T-helper 2 cell treated with Interferon-gamma antibody and Interleukin-4, amounts not matched to agents 5 μg/mL and 100 μg/mL, for 36 hours (primary cell): ENCODE results near the gene IL17B.

Experiments used
- DNase-seq: peaks from one replicate; pipeline ENCODE4 v3.0.0; 2021; ENCODE audit warnings: low spot score
- H3K27ac Mint-ChIP-seq: one replicate; pipeline ENCODE4 v1.8.0; 2021; ENCODE audit warnings: mild to moderate bottlenecking, mixed read lengths
- H3K27me3 Mint-ChIP-seq: one replicate; pipeline ENCODE4 v1.8.0; 2021; ENCODE audit warnings: low read depth, mixed read lengths
- H3K36me3 Mint-ChIP-seq: one replicate; pipeline ENCODE4 v1.8.0; 2021; ENCODE audit warnings: low read depth, mixed read lengths
- H3K4me1 Mint-ChIP-seq: one replicate; pipeline ENCODE4 v1.8.0; 2021; ENCODE audit warnings: low read depth, mixed read lengths
- H3K4me3 Mint-ChIP-seq: one replicate; pipeline ENCODE4 v1.8.0; 2022; ENCODE audit warnings: mild to moderate bottlenecking, moderate library complexity, mixed read lengths
- H3K9me3 Mint-ChIP-seq: one replicate; pipeline ENCODE4 v1.8.0; 2021; ENCODE audit warnings: mixed read lengths

The IL17B gene

GRCh38 chr5:149370878-149371277 lies 8.2 kb downstream of the IL17B start:
- Mint-ChIP-seq H3K27ac (no peak overlapping the region), H3K27me3 (no peaks in the 10 kb centered on the region), H3K9me3 (no peaks in the 10 kb centered on the region), H3K4me3 (no peak overlapping the region), H3K4me1 (peaks cover 6% of the 10 kb centered on the region), H3K36me3 (peaks cover 10% of the 10 kb centered on the region)
- DNase-seq, result no peak

- Mint-ChIP-seq H3K9me3 (no peaks in the 10 kb centered on the region), H3K4me3 (no peak overlapping the region), H3K36me3 (peaks cover 14% of the 10 kb centered on the region), H3K4me1 (peaks cover 6% of the 10 kb centered on the region), H3K27ac (peak overlapping the region; percentile 23), H3K27me3 (no peaks in the 10 kb centered on the region)
- no peak for DNase-seq
These were observed 11.0 kb downstream of the IL17B start for GRCh38 chr5:149367972-149368645.

- H3K4me1 Mint-ChIP-seq, result peaks cover 6% of the 10 kb centered on the region
- no peaks in the 10 kb centered on the region for H3K27me3 Mint-ChIP-seq
- H3K36me3 Mint-ChIP-seq, result peaks cover 14% of the 10 kb centered on the region
- H3K4me3 Mint-ChIP-seq, result no peak overlapping the region
- no peaks in the 10 kb centered on the region for H3K9me3 Mint-ChIP-seq
- peak; percentile 23 for DNase-seq
- H3K27ac Mint-ChIP-seq, result peak overlapping the region; percentile 16
These were observed 11.7 kb downstream of the IL17B start for GRCh38 chr5:149367249-149367971.

- Mint-ChIP-seq H3K4me3 (no peak overlapping the region), H3K27ac (no peak overlapping the region)
These were observed 12.8 kb downstream of the IL17B start for GRCh38 chr5:149366169-149366729.

DNA sequence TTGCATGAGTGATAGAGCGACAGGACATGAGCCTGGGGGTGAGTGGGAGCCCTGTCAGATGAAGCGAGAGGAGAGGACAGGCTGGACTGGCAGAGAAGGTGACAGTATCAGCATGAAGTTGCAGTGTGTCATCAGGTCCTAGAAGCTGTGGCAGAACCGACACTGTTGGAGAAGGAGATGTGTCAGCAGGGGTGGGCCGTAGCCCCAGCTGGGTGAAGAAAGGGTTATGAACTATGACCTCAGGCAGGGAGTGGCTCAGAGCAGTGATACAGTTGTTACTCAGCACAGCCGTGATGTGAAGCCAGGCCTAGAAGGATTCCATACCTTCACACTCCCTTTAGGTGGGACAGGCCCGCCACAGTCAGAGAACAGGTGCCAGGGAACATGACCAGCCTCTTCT lies 13.7 kb downstream of the IL17B start:
- Mint-ChIP-seq H3K27me3 (no peaks in the 10 kb centered on the region), H3K27ac (no peak overlapping the region), H3K4me1 (peaks cover 12% of the 10 kb centered on the region), H3K4me3 (no peak overlapping the region), H3K9me3 (no peaks in the 10 kb centered on the region), H3K36me3 (peaks cover 18% of the 10 kb centered on the region)
- DNase-seq, result no peak

More at GRCh38 chr5:149366169-149366729, 12.8 kb downstream of the IL17B start:
- H3K27me3 Mint-ChIP-seq, result no peaks in the 10 kb centered on the region
- no peaks in the 10 kb centered on the region for H3K9me3 Mint-ChIP-seq
- DNase-seq, result no peak
- peaks cover 6% of the 10 kb centered on the region for H3K4me1 Mint-ChIP-seq
- peaks cover 14% of the 10 kb centered on the region for H3K36me3 Mint-ChIP-seq

DNA sequence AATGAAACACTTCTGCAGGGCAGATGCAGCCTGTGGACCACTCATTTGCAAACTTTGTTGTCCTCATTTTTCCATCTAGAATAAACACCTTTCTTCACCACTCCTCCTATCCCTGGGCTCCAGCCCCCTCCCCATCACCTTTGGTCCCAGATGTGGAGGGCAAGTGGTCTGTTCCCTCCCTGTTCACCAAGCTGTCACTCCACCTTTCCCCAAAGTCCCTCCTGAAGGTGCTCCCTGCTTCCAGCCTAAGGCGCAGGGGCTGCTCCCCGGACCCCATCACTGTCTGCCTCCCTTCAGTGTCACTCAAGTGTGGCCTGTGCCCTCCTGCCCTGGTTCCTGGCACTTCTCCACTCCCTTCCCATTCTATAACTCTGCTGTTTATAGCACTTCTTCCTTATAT lies 14.4 kb downstream of the IL17B start:
- H3K4me3 Mint-ChIP-seq, result no peak overlapping the region

DNA sequence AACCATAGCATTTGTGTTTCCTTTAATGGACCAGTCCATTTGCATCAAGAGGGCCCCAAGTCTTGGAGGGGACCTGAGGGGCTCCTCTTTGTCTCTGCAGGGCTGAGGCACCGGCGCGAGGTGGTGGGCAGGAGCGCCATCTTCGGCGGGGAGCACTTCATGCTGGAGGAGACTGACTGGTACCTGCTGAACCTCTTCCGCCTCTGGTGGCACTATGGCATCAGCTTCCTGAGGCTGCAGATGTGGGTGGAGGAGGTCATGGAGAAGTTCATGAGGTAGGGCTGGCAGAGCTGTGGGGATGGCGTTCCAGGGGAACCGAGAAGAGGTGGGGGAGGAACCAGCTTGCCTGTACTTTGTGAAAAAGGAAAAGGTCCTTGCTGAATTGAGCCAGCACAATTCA lies 15.2 kb downstream of the IL17B start:
- H3K27ac Mint-ChIP-seq, result no peak overlapping the region

More for the DNA sequence above, 14.4 kb downstream of the IL17B start:
- Mint-ChIP-seq H3K27me3 (no peaks in the 10 kb centered on the region), H3K36me3 (peaks cover 20% of the 10 kb centered on the region), H3K27ac (no peak overlapping the region), H3K4me1 (peaks cover 19% of the 10 kb centered on the region), H3K9me3 (no peaks in the 10 kb centered on the region)
- no peak for DNase-seq

GRCh38 chr5:149363358-149363757 lies 15.7 kb downstream of the IL17B start:
- no peak for DNase-seq
- no peaks in the 10 kb centered on the region for H3K9me3 Mint-ChIP-seq
- no peaks in the 10 kb centered on the region for H3K27me3 Mint-ChIP-seq
- H3K27ac Mint-ChIP-seq, result no peak overlapping the region
- H3K4me1 Mint-ChIP-seq, result peaks cover 30% of the 10 kb centered on the region
- peaks cover 22% of the 10 kb centered on the region for H3K36me3 Mint-ChIP-seq
- no peak overlapping the region for H3K4me3 Mint-ChIP-seq

More for the DNA sequence above, 15.2 kb downstream of the IL17B start:
- Mint-ChIP-seq H3K4me3 (no peak overlapping the region), H3K9me3 (no peaks in the 10 kb centered on the region), H3K27me3 (no peaks in the 10 kb centered on the region), H3K4me1 (peaks cover 24% of the 10 kb centered on the region), H3K36me3 (peaks cover 22% of the 10 kb centered on the region)
- no peak for DNase-seq

DNA sequence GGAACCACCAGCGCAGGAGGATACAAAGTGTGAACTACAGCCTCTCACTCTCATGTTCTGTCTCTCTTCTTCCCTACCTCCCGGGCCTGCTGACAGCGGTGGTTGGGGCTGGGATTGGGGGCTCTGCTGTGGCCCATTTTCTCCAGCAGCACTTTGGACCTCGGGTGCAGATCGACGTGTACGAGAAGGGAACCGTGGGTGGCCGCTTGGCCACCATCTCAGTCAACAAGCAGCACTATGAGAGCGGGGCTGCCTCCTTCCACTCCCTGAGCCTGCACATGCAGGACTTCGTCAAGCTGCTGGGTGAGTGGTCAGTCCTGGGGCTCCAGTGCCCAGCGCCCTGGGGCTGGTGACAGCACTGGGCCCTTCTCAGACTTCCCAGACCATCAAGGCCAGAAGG lies 16.6 kb downstream of the IL17B start:
- Mint-ChIP-seq H3K27ac (no peak overlapping the region), H3K9me3 (no peaks in the 10 kb centered on the region), H3K27me3 (no peaks in the 10 kb centered on the region), H3K36me3 (peaks cover 18% of the 10 kb centered on the region), H3K4me1 (peaks cover 31% of the 10 kb centered on the region), H3K4me3 (no peak overlapping the region)
- DNase-seq, result no peak

- Mint-ChIP-seq H3K27me3 (no peaks in the 10 kb centered on the region), H3K27ac (peak overlapping the region; percentile 76), H3K9me3 (no peaks in the 10 kb centered on the region), H3K4me1 (peaks cover 40% of the 10 kb centered on the region), H3K4me3 (peak overlapping the region; percentile 57), H3K36me3 (peaks cover 26% of the 10 kb centered on the region)
- no peak for DNase-seq
These were observed 18.8 kb downstream of the IL17B start for GRCh38 chr5:149360272-149360671.

DNA sequence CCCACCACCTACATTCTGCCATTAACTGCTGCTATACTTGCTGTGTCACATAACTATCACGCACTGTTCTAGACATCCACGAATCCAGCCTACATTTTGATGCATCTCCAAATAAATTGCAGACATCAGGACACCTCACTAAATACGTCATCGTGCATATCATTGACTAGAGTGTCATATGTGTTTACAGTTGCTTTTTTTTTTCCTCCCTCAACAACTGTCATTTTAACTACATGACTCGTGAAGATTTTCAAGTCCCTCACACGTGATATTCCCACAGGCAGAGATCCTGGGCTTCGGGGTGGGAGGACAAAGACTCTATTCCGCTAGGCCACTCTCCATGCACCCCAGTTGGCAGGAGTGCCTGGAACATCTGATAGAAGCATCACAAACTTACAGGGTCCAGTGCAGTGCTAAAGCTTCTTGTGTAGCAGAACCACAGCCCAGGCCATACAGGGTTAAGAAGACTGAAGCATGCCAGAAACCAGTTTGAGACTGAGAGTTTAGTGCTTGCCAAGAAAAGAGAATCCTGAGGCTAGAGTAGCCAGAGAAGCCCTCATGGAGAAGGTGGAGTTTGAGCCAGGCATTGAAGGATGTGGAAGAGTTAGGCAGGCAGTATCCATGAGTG lies 20.1 kb downstream of the IL17B start:
- Mint-ChIP-seq H3K4me1 (peaks cover 49% of the 10 kb centered on the region), H3K36me3 (peaks cover 36% of the 10 kb centered on the region), H3K27me3 (no peaks in the 10 kb centered on the region), H3K9me3 (no peaks in the 10 kb centered on the region), H3K4me3 (peak overlapping the region; percentile 97), H3K27ac (peak overlapping the region; percentile 75)
- no peak for DNase-seq

GRCh38 chr5:149358294-149358651 lies 20.8 kb downstream of the IL17B start:
- Mint-ChIP-seq H3K4me1 (peaks cover 53% of the 10 kb centered on the region), H3K4me3 (peak overlapping the region; percentile 97), H3K27me3 (no peaks in the 10 kb centered on the region), H3K9me3 (no peaks in the 10 kb centered on the region), H3K27ac (peak overlapping the region; percentile 82), H3K36me3 (peaks cover 41% of the 10 kb centered on the region)
- DNase-seq, result no peak

DNA sequence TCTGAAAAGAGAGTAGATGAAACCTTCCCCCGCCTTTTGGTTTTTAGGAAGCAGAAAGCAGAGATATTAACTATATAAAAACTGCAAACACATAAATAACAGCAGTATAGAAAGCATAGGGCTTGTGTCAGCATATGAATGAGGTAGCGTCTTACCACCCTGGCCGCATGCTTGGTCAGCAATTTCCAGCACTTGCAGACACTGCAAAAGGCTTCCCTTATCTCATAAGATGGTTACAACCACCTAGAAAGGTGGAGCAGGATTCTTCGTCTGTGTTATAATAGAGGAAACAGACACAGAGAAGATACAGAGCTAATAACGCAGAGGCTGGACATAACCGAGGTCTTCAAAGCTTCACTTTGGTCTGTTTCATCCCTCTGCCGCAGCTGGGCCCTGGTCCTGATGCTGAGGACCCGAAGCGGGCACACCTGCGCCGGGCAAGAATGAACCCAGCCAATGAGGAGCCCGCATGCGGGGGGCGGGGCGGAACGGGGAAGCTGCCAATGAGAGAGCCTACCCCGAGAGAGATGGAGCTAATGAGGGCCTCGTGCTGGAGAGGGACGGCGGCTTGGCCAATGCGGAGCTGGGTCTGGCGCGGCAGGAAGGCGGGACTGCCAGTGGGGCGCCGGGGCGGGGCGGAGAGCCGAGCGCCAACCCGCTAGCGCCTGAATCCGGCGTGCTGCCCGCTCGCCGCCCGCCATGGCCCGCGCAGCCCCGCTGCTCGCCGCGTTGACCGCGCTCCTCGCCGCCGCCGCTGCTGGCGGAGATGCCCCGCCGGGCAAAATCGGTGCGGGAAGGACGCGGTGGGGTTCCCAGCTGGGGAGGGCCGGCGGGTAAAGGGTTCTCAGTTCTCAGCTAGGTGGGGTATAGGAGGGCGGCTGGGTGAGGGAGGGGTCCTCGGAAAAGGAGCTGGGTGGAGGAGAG lies 21.5 kb downstream of the IL17B start, which contains the start of gene PCYOX1L:
Gene PCYOX1L (plus strand): TSS at position 677 of the 924 bp plus-strand sequence. CDS start 23 bp downstream, at position 700.
- H3K27ac Mint-ChIP-seq, result peak within 1 kb of the TSS; percentile 82
- DNase-seq, result peak; percentile 97
- peaks cover 46% of the 10 kb centered on the region for H3K36me3 Mint-ChIP-seq
- no peaks in the 10 kb centered on the region for H3K27me3 Mint-ChIP-seq
- H3K4me3 Mint-ChIP-seq, result peak within 1 kb of the TSS; percentile 97
- peaks cover 56% of the 10 kb centered on the region for H3K4me1 Mint-ChIP-seq
- no peaks in the 10 kb centered on the region for H3K9me3 Mint-ChIP-seq
